CMK (cell line): ENCODE measurements around the gene NAT16.
"Not testable (repeated sequence)": the region's sequence is repeated elsewhere in the genome, so short reads cannot be mapped to it uniquely, and the experiment has no call there.

Experiments
- DNase-seq: peaks from one replicate; pipeline ENCODE4 v3.0.0-alpha.2; 2010; ENCODE audit warnings: low read depth

NAT16 gene

DNA sequence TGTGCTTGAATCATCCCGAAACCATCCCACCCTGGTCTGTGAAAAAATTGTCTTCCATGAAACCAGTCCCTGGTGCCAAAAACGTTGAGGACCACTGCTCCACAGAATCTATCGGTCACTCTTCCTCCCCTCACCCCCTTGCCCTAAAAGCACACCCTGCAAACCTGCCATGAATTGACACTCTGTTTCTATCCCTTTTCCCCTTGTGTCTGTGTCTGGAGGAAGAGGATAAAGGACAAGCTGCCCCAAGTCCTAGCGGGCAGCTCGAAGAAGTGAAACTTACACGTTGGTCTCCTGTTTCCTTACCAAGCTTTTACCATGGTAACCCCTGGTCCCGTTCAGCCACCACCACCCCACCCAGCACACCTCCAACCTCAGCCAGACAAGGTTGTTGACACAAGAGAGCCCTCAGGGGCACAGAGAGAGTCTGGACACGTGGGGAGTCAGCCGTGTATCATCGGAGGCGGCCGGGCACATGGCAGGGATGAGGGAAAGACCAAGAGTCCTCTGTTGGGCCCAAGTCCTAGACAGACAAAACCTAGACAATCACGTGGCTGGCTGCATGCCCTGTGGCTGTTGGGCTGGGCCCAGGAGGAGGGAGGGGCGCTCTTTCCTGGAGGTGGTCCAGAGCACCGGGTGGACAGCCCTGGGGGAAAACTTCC, 54.0 kb downstream of the NAT16 start:
- DNase-seq, result no peak

DNA sequence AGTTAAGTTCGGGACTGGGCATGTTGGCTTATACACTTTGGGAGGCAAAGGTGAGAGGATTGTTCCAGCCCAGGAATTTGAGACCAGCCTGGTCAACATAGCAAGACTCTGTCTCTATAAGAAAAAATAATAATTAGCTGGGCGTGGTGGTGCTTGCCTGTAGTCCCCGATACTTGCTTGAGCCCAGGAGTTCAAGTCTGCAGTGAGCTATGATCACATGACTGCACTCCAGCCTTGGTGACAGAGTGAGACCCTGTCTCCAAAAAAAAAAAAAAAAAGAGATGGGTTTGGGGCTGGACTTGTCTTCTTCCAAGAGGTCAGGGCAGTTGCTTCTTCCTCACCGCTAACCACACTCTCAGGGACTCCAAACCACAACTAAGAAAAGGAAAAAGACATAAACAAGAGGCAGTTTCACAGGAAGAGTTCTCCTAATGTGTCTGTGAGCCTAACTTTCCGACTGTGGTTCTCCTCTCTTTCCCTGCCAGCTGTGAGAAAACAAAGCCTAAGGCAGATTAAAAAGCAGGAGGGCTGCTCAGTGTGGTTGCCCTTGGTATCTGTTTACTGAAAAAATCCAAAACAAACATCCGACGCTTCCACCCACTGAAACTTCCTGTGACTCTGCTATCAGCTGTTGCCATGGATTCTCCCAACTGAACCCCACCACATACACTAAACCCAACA, 55.6 kb downstream of the NAT16 start:
- DNase-seq, result no peak

DNA sequence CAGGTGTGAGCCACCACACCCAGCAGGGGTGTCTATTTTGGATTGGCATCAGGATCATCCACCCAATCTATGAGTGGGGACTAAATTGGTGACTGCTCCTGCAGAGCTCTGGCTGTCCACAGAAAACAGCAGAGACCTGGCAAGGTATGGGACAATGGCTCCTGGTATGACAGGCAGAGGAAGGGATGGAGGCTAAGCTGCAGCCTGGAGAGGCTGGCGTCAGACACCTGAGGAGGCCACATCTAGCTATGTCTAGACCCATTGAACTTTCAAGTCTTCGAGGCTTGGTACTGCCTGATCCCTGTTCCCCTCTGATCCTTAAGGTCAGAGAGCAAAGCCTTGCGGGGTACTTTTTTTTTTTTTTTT, 56.4 kb downstream of the NAT16 start:
- no peak for DNase-seq

DNA sequence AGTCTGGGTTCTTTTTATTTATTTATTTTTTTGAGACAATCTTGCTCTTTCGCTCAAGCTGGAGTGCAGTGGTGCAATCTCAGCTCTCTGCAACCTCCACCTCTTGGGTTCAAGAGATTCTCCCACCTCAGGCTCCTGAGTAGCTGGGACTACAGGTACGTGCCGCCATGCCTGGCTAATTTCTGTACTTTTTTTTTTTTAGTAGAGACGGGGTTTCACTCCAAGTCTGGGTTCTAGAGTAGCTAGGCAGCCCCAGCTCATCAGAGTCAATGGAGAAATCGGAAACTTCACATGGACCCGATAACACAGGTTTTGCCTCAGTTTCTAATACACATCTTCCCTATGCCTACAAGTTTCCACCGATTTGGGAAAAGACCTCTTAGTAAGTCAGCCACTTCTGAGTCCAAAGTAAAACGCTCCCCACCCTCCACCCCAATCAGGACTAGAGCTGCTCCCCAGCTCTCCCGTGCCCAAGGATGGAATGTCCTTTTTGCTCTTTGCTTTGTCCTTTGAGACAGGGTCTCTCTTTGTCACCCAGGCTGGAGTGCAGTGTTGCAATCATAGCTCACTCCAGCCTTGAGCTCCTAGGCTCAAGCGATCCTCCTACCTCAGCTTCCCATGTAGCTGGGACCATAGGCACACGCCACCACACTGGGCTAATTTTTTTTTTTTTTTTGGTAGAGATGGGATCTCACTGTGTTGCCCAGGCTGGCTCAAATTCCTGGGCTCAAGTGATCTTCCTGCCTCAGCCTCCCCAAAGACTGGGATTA, 57.0 kb downstream of the NAT16 start:
- no peak for DNase-seq

DNA sequence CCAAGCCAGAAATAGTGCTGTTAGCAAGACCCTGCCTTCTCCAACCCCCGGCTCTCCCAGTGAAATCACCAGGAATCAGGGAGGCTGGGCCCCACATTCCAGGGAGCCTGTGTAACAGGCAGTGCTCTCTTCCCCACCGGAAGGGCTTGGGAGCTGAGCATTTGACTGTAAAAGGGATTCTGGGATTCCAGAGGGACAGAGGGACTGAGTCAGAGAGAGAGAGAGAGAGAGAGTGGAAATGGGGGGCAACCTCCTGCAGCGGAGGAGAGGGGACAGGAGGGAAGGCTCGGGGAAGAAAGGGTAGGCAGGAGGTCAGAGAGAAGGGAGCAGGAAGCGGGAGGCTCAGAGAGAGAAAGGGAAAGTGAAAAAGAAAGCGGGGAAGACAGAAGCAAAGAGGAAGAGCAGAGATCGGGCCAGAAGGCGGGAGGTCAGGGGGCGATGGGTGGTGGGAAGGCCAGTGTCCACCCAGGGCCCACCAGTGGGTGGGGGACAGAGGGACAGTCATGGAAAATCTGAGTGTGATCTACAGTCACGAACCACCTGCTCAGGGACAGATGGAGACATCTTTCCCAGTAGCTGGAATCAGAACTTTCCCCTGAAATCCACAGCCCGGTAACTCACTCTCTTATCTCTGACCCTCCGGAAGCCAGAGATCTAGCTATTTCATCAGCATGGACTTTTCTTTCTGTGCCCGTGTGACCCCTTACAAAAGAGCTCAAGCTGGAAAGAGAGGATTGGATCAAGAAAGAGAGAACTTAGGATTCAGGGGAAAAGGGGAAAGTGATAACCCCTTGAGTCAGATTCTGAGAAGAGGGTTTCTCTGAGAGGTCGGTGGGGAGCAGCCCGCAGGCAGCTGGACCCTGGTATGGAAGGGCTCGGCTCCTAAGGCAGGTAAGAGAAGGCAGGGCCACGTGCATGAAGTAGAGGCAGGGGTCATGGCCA, 57.8 kb downstream of the NAT16 start:
- DNase-seq, result no peak

DNA sequence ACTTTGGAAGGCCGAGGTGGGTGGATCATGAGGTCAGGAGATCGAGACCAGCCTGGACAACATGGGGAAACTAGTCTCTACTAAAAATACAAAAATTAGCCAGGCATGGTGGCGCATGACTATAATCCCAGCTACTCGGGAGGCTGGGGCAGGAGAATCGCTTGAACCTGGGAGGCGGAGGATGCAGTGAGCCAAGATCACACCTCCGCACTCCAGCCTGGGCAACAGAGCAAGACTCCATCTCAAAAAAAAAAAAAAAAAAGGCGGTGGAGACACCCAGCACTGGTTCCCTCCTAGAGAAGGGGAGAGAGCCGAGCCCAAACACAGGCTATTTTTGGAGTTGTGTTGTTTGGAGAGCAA, 58.5 kb downstream of the NAT16 start:
- DNase-seq, result not testable (repeated sequence)
